Left ventricle myocardium superior (tissue), 1 donor: ENCODE measurements around the gene PCED1A. TPM values are rescaled to one million over a fixed set of nuclear protein-coding genes. Genes with fewer than 3 reads are reported as not detected.

Experiments used
- ATAC-seq: fragments of 200-7000 bp; cut with Tn5 transposase; one replicate; pipeline ENCODE4 v1.9.1; 2020; ENCODE audit warnings: mild to moderate bottlenecking, moderate library complexity
- DNase-seq: peaks from one replicate; pipeline ENCODE4 v3.0.0-alpha.2; 2020
- intact Hi-C: fragments of 100-400 bp; cut with micrococcal nuclease; formaldehyde crosslinking; loops from one replicate; pipeline ENCODE4 v1.11.0; 2022
- total RNA-seq: library from RNA; stranded (reverse); fragmentation: NEBNext Ultra II Directional; extraction: Animal tissue kit (Norgen Biotek cat#: 25700); gene quantifications from one replicate; pipeline ENCODE4 v1.2.1, GENCODE V29; 2021
- donor health status: DM: no; HTN: yes; CAD: no; lungs with severe emphysema.

PCED1A gene
- total RNA-seq, 1 donor from 2014 or later = 10.2 TPM

- DNase-seq = no peak
- ATAC-seq = no peak
- intact Hi-C loops = no loop called here
Measured at GRCh38 chr20:2796011-2796660, 44.3 kb downstream of the PCED1A start.

GRCh38 chr20:2795451-2795850 lies 45.0 kb downstream of the PCED1A start:
- intact Hi-C loops = no loop called here
- DNase-seq = no peak
- ATAC-seq = no peak

- DNase-seq (no peak), ATAC-seq (no peak)
- intact Hi-C loops = no loop called here
Measured at GRCh38 chr20:2794866-2795447, 45.5 kb downstream of the PCED1A start.

GRCh38 chr20:2794202-2794748 lies 46.2 kb downstream of the PCED1A start:
- intact Hi-C loops = no loop called here
- DNase-seq (no peak), ATAC-seq (no peak)

- intact Hi-C loops = no loop called here
- DNase-seq (no peak), ATAC-seq (no peak)
Measured at GRCh38 chr20:2793471-2793870, 47.0 kb downstream of the PCED1A start.

Other genes starting within 250 kb of the PCED1A start
- gene NOP56, start 188.0 kb downstream of the PCED1A start, total RNA-seq = 54.2 TPM
- gene IDH3B, start 176.4 kb downstream of the PCED1A start, total RNA-seq = 247 TPM
- gene EBF4, start 147.9 kb downstream of the PCED1A start, total RNA-seq = 3.7 TPM
- 1.7 TPM for gene CPXM1, start 40.0 kb downstream of the PCED1A start, total RNA-seq
- gene C20orf141, start 25.7 kb downstream of the PCED1A start, total RNA-seq = not detected
- not detected for gene TMEM239, start 24.3 kb downstream of the PCED1A start, total RNA-seq
- 15.8 TPM for gene VPS16, start 90 bp upstream of the PCED1A start, total RNA-seq
- 26.5 TPM for gene PTPRA, start 32.8 kb upstream of the PCED1A start, total RNA-seq
- not detected for gene GNRH2, start 203.0 kb upstream of the PCED1A start, total RNA-seq
- gene MRPS26, start 205.4 kb upstream of the PCED1A start, total RNA-seq = 57.5 TPM
- gene OXT, start 231.0 kb upstream of the PCED1A start, total RNA-seq = not detected
- gene AVP, start 244.1 kb upstream of the PCED1A start, total RNA-seq = not detected